ENCODE data around the gene UBXN10. TPM values are rescaled to one million over a fixed set of nuclear protein-coding genes. Genes with fewer than 3 reads are reported as not detected.
A peak's percentile ranks its signal among the peaks of the same experiment; 100 is the strongest.

UBXN10 gene
- total and polyA plus RNA-seq, 2 of the 8 experiments (the other 6 are each of a cell fraction or from before 2014, with no cell fraction given), result 0.43 to 0.68 TPM

GRCh38 chr1:20184481-20184900, 1.4 kb upstream of the UBXN10 start (continued):
- TF ChIP-seq ZNF274 (IDR thresholded peaks at IDR 0.05; ENCODE audit: borderline replicate concordance, extremely low read depth, low read length) (no peak), SUZ12 (IDR thresholded peaks at IDR 0.05; ENCODE audit: low read length) (no peak), RNF2 (IDR thresholded peaks at IDR 0.05; ENCODE audit: borderline replicate concordance, low read depth, low read length, missing control alignments, poor library complexity, severe bottlenecking) (no peak), CEBPB (IDR thresholded peaks at IDR 0.05; ENCODE audit: low read depth, low read length) (peak; percentile 29; the same call in 1 of the 2 replicates), BCL11A (IDR thresholded peaks at IDR 0.05; ENCODE audit: low read depth in 2 of 2, low read length in 2 of 2) (no peak), PHF8 (conservative IDR thresholded peaks at IDR 0.05; ENCODE audit: low read depth, low read length) (no peak), KDM4A (IDR thresholded peaks at IDR 0.05; ENCODE audit: low read depth, low read length, severe bottlenecking) (no peak), SP2 (IDR thresholded peaks at IDR 0.05; ENCODE audit: low read length) (no peak)
- TF ChIP-seq, protein P1, sequence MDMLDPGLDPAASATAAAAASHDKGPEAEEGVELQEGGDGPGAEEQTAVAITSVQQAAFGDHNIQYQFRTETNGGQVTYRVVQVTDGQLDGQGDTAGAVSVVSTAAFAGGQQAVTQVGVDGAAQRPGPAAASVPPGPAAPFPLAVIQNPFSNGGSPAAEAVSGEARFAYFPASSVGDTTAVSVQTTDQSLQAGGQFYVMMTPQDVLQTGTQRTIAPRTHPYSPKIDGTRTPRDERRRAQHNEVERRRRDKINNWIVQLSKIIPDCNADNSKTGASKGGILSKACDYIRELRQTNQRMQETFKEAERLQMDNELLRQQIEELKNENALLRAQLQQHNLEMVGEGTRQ (IDR thresholded peaks at IDR 0.05; ENCODE audit: low read length), result no peak
- TF ChIP-seq, protein P2, sequence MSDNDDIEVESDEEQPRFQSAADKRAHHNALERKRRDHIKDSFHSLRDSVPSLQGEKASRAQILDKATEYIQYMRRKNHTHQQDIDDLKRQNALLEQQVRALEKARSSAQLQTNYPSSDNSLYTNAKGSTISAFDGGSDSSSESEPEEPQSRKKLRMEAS (IDR thresholded peaks at IDR 0.05), result no peak
